OCI-LY7 (cell line): ENCODE results near the gene PSAPL1. TPM values are rescaled to one million over a fixed set of nuclear protein-coding genes. Genes with fewer than 3 reads are reported as not detected.

Experiments used
- BruUV-seq: library from RNA; stranded (reverse); fragments of 400-500 nt; replicated peaks from 2 replicates; lab custom pipeline; 2021; lab: Mats Ljungman, UMichigan
- CTCF ChIA-PET: fragments of 300-600 bp; sonication (Branson Sonifier 250); formaldehyde crosslinking; loops from one replicate; lab custom pipeline; 2022; ENCODE audit warnings: antibody characterized with exemption; ENCODE audit not compliant: unreplicated experiment; lab: Charles Lee
- POLR2A ChIA-PET: fragments of 300-600 bp; sonication (Branson Sonifier 250); formaldehyde crosslinking; loops from one replicate; lab custom pipeline; 2022; ENCODE audit warnings: antibody characterized with exemption; lab: Charles Lee
- DNase-seq: peaks from one replicate; pipeline ENCODE4 v3.0.0-alpha.2; 2015; ENCODE audit warnings: low spot score
- H2AFZ ChIP-seq: fragments of 200-600 bp; sonication (generic), shearing (Covaris generic); 2 replicates; pipeline ENCODE4 v1.6.1; 2014; ENCODE audit warnings: mild to moderate bottlenecking, antibody characterized with exemption, low read length, moderate library complexity
- H3K27ac ChIP-seq: fragments of 200-600 bp; sonication (generic); 2 replicates; pipeline ENCODE4 v1.5.1; 2014; ENCODE audit warnings: mixed run types, low read depth, mild to moderate bottlenecking, moderate library complexity, low read length, inconsistent platforms; ENCODE audit not compliant: poor library complexity, severe bottlenecking
- H3K36me3 ChIP-seq: fragments of 200-600 bp; sonication (generic); 2 replicates; pipeline ENCODE4 v1.6.1; 2014; ENCODE audit warnings: mild to moderate bottlenecking, antibody characterized with exemption, low read length, moderate library complexity, mixed read lengths; ENCODE audit not compliant: insufficient read depth
- H3K4me1 ChIP-seq: fragments of 200-600 bp; sonication (generic); 2 replicates; pipeline ENCODE4 v1.5.1; 2014; ENCODE audit warnings: mild to moderate bottlenecking, low read length; ENCODE audit not compliant: insufficient read depth, poor library complexity, severe bottlenecking
- H3K4me2 ChIP-seq: fragments of 200-600 bp; sonication (generic); 2 replicates; pipeline ENCODE4 v1.6.1; 2014; ENCODE audit warnings: mild to moderate bottlenecking, low read length
- H3K4me3 ChIP-seq: fragments of 200-600 bp; sonication (generic); 2 replicates; pipeline ENCODE4 v1.5.1; 2014; ENCODE audit warnings: mild to moderate bottlenecking, low read depth, low read length; ENCODE audit not compliant: poor library complexity, severe bottlenecking
- H3K79me2 ChIP-seq: fragments of 200-600 bp; sonication (generic); 2 replicates; pipeline ENCODE4 v1.6.1; 2016; ENCODE audit warnings: low read depth, mild to moderate bottlenecking, low read length, moderate library complexity, mixed read lengths; ENCODE audit not compliant: insufficient read depth
- H3K9me2 ChIP-seq: fragments of 200-600 bp; sonication (generic); 2 replicates; pipeline ENCODE4 v1.6.1; 2016; ENCODE audit warnings: mild to moderate bottlenecking, low read length, mixed read lengths; ENCODE audit not compliant: insufficient read depth
- H3K9me3 ChIP-seq: fragments of 200-600 bp; sonication (generic); 2 replicates; pipeline ENCODE4 v1.6.1; 2014; ENCODE audit warnings: mild to moderate bottlenecking, mixed run types, low read length, mixed read lengths
- H4K20me1 ChIP-seq: fragments of 200-600 bp; sonication (generic); 2 replicates; pipeline ENCODE4 v1.6.1; 2014; ENCODE audit warnings: mild to moderate bottlenecking, antibody characterized with exemption, low read length, moderate library complexity, mixed read lengths; ENCODE audit not compliant: insufficient read depth
- CTCF ChIP-seq: fragments of 200-600 bp; sonication (generic); conservative IDR thresholded peaks from 2 replicates; pipeline ENCODE4 v1.5.1; 2014; ENCODE audit warnings: mild to moderate bottlenecking, antibody characterized with exemption, low read length, moderate library complexity, mixed read lengths
- EZH2phosphoT487 ChIP-seq: fragments of 200-600 bp; sonication (generic); IDR thresholded peaks from 2 replicates; pipeline ENCODE4 v1.6.1; 2018; ENCODE audit warnings: low read depth, borderline replicate concordance, mild to moderate bottlenecking, mixed run types, antibody characterized with exemption, low read length, moderate library complexity, mixed read lengths
- intact Hi-C: fragments of 100-400 bp; cut with micrococcal nuclease; formaldehyde crosslinking; loops from one replicate; pipeline ENCODE4 v1.10.0; 2022; ENCODE audit not compliant: unreplicated experiment
- microRNA-seq: library from miRNA; unstranded; fragments of <30 nt; microRNA quantifications from one replicate; pipeline ENCODE4 v1.2.0, GENCODE V29; 2022; ENCODE audit warnings: borderline replicate concordance
- small RNA-seq: library from RNA; depleted of rRNA; stranded (forward); fragments of <200 nt; gene quantifications from one replicate; pipeline ENCODE3, GENCODE V24; 2014
- total RNA-seq, 2 experiments: library from RNA; depleted of rRNA in 1 of 2; stranded (reverse); fragments of >200 nt in 1 of 2; shearing (Covaris generic) in 1 of 2; gene quantifications; 2 replicates each; pipeline ENCODE4 v1.2.3, GENCODE V29; 2014 to 2022

The PSAPL1 gene
- total RNA-seq, 2 experiments from 2014 or later, result not detected

- Histone ChIP-seq H3K4me1 (no peaks in the 10 kb centered on the region), H3K4me2 (no peak overlapping the region), H3K4me3 (no peak overlapping the region), H4K20me1 (no peaks in the 10 kb centered on the region), H3K27ac (no peak overlapping the region), H3K36me3 (no peaks in the 10 kb centered on the region), H3K9me2 (no peaks in the 10 kb centered on the region), H3K79me2 (no peaks in the 10 kb centered on the region), H3K9me3 (0 out of 2 replicates have a peak, but pooled peaks cover 5% of the 10 kb centered on the region), H2AFZ (no peak overlapping the region)
- no peak for DNase-seq
- ChIA-PET POLR2A (no interaction called here), CTCF (no interaction called here)
- no TSS peak for BruUV-seq
- TF ChIP-seq CTCF (no peak), EZH2phosphoT487 (no peak)
- intact Hi-C loops, result no loop called here
Observed at GRCh38 chr4:7381890-7382633, 52.7 kb downstream of the PSAPL1 start.

DNA sequence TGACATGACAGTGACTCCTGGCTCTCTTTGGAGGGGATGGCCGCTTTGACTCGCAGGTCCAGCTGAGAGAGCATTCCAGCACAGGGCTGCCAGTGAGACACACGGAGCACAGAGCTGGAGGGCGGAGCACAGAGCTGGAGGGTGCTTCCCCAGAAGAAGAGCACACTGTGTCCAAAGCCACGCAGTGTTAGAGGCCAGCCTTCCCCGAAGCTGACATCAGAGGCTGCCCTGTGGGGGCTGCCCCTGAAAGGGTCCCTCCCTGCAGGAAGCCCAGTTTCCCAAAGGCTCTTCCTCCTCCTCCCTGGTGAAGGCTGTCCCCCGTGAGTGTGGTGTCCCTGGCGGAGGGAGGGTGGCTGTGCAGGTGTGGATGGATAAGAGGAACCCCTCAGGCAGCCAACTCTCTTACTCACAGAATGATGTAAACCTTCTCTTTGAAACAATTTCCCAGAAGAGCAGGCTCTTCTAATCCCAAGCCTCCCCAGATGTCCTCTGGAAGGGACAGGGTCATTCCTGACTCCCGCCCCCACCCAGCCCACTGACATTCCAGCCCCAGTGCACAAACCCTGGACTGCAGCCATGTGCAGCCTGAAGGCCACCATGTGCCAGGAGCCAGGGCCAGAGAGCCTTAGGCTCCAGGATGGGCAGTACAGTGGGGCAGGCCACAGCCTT, 53.4 kb downstream of the PSAPL1 start:
- ChIA-PET CTCF (no interaction called here), POLR2A (interaction anchor here (0.7 kb wide), 1 partner anchor 774 kb away, joined by 3 read pairs; no protein-coding TSS in a partner anchor)
- TF ChIP-seq CTCF, result no peak; the same call in 1 of the 2 replicates
- no peak for TF ChIP-seq EZH2phosphoT487
- no peak overlapping the region for H2AFZ ChIP-seq
- H3K9me2 ChIP-seq, result no peaks in the 10 kb centered on the region
- intact Hi-C loops, result no loop called here
- H3K9me3 ChIP-seq, result 0 out of 2 replicates have a peak, but pooled peaks cover 5% of the 10 kb centered on the region
- H3K79me2 ChIP-seq, result no peaks in the 10 kb centered on the region
- H3K27ac ChIP-seq, result no peak overlapping the region
- H3K36me3 ChIP-seq, result no peaks in the 10 kb centered on the region
- H4K20me1 ChIP-seq, result no peaks in the 10 kb centered on the region
- no peaks in the 10 kb centered on the region for H3K4me1 ChIP-seq
- no peak overlapping the region for H3K4me3 ChIP-seq
- DNase-seq, result no peak
- no peak overlapping the region for H3K4me2 ChIP-seq
- BruUV-seq, result no TSS peak

Small RNAs within 50 kb of the gene (microRNA-seq; reads per million reads assigned to microRNA genes)
- not detected for gene MIR4274

Small RNAs within 50 kb of the gene (small RNA-seq; reads per million reads assigned to genes)
- gene MIR4274, result not detected

Other genes with a start within 250 kb of the PSAPL1 start
- gene SORCS2, start 242.4 kb downstream of the PSAPL1 start, total RNA-seq (2014; rRNA removed; shearing (Covaris generic)), result 0.03 TPM in 1 of 2 replicates, not detected in the other
- gene SORCS2, start 242.4 kb downstream of the PSAPL1 start, total RNA-seq (2022), result not detected in 2 replicates